Measurements from ENCODE around the gene TBX15.
"Not testable (repeated sequence)": the region's sequence is repeated elsewhere in the genome, so short reads cannot be mapped to it uniquely, and the experiment has no call there.

TBX15 gene

GRCh38 chr1:118958140-118958539 is 30.0 kb downstream of the TBX15 start:
- DNase-seq: no peak

DNA sequence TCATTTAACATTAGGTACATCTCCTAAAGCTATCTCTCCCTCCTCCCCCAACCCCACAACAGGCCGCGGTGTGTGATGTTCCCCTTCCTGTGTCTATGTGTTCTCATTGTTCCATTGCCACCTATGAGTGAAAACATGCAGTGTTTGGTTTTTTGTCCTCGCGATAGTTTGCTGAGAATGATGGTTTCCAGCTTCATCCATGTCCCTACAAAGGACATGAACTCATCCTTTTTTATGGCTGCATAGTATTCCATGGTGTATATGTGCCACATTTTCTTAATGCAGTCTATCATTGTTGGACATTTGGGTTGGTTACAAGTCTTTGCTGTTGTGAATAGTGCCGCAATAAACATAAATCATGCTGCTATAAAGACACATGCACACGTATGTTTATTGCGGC is 30.6 kb downstream of the TBX15 start:
- not testable (repeated sequence) for DNase-seq

DNA sequence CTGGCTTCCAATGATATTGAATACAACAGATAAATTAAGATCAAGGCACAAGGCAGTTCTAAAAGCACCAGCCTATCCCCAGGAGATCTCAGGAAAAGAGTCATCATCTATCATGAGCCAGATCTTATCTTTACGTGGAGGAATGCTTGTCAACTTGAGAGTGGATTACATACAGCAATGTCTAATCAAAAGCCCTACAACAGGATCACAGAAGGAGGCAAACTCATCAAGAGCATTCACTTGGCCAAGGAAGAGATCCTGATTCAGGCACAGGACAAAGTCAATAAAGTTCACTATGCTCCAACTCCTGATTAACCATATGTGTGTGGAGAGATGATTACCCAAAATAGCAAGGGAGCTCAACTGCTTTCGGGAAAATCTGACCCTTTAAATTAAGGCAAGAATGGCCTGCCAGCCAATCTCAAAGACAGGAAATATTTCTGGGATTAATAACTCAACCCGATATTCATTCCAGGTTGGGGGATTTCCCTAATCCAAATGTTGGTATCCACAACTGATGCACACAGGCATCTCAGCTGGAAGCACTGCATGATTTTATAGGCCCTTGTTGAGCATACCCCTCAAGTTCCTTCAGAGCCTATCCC is 33.7 kb downstream of the TBX15 start:
- DNase-seq: no peak

DNA sequence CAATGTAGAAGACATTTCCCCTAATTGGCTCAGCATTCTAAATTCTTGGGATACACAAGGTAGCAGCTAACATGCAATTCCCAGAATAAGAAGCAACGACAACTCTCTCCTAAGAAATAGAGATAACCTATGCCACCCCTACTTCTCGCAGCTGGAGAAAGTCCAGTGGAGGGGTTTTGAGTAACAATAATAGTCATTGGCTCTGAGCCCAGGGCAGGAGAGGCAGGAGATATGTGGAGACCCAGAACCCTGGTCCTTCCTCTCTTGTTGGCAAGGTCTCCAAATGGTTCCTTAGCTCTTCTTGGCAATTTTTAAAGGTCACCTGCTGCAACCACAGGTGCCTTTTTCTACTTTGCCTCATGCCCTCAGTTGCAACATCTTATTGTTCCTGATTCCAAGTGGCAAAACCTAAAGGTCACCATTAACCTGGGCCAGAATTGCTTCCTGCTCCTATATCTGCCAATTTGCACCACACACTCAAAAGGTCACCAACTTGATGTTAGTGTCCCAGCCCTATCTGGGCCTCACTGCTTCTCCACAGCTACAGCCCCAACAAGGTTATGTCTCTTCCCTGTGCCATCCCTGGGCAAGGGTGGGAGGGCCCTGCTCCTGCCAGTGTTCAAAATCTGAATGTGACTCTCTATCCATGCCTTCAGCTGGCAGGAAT is 36.7 kb downstream of the TBX15 start:
- DNase-seq: no peak

- DNase-seq: no peak
Measured at GRCh38 chr1:118949315-118949714, 38.8 kb downstream of the TBX15 start.

GRCh38 chr1:118948846-118949245 is 39.3 kb downstream of the TBX15 start:
- no peak for DNase-seq

GRCh38 chr1:118948351-118948750 is 39.8 kb downstream of the TBX15 start:
- no peak for DNase-seq

DNA sequence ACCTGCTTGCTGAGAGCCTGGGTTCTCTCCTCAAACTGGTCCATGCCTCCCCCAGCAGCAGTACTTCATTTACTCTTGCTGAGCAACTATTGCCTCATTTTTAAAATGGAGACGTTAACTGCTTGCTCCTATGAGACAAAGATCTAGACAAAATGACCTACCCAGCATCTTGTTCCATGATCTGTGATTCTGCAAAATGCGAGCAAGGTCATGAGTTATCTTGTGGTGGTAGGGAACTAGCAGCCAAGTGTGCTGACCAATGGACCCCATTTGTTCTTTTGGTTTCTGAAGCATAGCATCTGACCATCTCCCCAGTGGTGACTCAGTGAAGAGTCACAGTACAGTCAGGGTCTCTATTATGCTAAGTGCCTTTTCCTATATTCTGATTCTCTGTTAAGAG is 40.4 kb downstream of the TBX15 start:
- DNase-seq: no peak

DNA sequence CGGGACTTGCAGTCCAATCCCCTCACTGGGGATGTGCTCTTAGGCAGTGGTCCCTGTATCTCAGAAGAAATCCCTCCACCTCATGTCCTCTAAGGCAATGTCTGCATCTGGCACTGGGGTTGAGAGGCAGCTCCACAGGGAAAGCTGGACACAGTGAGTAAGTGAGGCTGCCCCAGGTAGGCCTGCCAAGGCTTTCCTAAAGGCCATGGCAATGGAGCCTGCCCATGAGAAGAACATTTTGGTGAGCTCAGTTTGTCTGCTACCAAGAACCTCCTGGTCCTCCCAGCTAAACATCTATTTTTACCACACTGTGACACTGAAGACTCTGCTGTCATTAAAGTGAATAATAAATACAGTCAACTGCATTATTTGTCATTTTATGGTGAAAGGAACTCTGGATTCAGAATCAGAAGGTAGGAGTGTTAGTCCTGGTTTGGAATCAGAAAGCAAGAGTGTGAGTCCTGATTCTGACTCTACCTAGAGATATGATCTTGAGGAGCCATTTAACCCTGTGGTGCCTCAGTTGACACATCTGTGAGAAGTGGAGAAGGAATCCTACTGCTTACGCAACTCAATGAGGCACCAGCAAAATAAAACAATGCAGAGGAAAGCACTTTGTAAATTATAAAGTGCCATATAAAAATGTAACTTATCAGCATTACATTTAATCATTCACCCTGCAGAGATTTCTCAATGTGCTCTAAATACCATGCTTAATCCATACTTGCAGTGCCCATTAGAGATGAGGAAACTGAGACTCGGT is 41.0 kb downstream of the TBX15 start:
- no peak for DNase-seq

DNA sequence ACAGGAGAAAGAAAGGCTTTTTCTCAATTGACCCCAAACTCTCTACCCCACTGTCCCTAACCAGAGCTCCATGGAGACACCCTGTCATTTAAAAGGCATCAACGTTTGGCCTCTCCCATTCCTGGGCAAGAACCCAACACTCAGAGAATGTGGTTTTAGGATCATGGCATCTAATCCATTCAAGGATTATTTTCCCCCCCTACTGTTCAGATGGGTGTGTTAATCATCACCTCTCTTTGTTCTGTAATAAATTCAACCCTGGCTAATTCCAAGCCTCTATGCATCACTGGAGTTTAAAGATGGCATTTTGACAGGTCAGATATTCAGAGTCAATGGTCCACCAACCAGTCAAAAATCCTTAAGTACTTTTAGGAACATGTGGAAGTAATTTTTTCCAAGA is 42.7 kb downstream of the TBX15 start:
- DNase-seq: no peak

DNA sequence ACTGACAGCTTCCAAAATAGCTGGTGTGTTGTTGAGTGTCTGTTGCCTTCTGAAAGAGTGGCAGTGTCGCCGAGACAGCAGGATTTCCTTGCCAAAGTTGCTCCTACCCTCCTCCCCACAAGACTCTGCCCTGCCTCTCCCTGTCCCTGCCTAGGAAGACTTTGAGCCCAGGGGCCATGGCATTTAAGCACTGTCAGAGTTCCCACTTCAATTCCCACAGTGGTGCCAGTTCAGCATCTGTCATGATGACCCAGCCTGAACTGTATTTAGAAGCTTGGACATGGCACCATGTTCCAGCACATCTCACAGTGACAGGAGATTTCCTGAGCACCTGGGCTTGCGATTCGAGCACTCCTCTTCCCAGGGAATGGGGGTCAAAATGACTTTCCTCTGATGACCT is 43.6 kb downstream of the TBX15 start:
- no peak for DNase-seq

DNA sequence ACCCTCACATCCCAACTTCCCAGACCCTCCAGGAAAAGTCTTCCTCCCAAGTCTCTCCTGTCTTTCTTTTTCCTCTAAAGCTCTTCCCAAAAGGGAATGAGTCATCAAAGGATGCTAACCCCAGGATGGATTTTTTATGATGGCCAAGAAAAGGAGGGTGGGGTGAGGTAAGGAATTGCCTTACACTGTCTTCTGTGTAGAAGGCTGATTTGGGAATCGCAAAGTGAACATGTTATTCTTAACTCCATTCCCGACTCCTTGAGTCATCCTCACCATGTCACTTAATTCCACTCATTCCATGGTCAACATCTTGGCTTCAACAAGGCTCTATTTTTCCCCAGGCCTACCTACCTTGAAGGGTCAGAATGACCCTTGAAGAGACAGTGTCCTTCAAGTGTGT is 44.0 kb downstream of the TBX15 start:
- DNase-seq: no peak

DNA sequence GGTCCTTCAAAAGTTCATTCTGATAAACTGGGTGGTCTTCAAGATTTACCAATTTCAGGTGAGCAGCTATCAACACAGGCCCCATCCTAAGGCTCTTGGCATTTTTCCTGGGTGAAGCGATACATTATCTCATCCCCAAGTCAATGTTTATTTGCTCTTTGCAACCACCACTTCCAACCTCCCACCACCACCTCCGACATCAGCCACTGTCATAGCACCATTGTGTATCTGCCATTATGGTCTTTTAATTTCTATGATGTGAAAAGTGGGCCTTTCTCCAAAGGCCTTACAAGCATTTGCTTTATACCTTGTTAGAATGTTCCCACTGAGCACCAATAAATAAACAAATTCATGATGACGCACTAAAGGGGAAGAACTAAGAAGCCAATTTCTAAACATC is 47.2 kb downstream of the TBX15 start:
- DNase-seq: no peak

DNA sequence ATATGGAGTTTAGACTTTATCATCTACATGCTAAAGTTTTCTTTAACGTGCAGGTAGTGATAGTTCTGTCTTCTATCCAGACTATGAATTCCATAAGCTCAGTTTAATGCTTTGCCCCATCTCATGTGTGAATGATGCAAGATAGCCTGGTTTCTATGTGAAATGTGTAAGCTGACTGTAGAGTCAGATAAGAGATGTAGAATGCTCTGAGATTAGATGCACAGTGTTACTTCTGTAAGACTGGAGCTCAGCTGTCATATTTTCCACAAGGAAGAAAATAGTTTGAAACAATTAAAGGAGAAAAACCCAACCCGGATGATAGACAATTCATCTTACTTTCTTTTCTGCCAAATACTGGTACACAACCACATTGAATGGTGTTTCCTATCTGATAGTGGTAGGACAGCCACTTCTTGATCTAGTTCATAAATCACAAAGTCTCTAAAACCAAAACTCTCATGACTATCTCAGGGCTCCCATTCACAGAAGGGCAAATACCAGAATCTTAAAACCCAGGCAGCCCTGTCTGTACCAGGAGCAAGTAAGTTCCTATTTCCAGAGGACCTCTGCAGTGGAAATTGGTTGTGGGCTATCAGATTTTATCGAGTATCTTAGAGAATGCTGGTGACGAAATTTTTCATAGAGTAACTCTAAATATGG is 50.6 kb downstream of the TBX15 start:
- no peak for DNase-seq

GRCh38 chr1:118934706-118935105 is 53.4 kb downstream of the TBX15 start:
- no peak for DNase-seq

DNA sequence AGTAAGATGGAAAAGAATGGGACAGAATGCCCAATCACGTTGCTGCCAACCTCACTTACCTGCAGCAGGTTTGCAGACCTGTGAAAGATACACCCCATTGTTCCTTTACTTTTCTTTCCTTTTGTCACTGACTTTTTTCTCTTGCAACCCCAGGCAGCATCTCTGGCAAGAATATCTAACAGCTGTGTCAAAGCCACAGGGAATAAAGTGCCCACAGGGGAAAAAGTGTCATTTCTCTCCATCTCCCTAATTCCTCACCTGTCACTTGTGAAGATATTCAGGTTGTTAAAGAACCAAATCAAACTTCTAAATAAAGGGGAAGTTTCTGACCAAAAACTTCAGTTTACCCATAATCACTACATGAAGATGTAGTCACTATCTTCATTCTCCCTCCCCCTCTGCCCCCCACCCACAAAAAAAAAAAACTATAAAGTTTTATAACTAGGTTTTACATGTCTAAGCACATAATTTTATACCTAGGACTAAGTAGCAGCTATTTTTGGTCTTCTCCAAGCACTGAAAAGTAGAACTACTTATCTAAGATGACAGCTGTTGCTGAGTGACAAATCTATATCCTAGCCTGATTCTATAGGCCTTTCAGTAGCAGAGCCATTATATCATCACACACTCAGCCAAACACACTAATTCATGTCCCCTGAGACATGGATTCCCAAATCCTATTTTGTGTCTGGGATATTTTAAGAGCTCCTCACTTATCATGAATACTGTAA is 54.9 kb downstream of the TBX15 start:
- no peak for DNase-seq

DNA sequence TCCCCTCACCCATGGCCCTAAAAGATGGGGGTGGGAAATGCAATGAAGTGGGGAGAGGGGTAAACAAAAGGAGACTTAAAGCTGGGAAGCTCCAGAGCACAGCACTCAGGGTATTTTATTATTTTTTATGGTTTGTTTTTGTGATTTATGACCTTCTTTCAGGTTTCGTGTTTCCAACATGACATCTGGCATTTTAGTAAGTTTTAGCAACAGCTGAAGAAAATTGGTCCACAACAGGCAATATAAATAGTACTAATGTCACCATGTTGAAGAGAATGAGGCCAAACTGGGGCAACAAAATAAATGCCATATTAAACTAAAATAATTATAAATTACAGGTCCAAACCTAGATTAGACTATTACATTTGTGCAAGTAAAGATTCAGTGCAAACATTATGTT is 56.3 kb downstream of the TBX15 start:
- no peak for DNase-seq

DNA sequence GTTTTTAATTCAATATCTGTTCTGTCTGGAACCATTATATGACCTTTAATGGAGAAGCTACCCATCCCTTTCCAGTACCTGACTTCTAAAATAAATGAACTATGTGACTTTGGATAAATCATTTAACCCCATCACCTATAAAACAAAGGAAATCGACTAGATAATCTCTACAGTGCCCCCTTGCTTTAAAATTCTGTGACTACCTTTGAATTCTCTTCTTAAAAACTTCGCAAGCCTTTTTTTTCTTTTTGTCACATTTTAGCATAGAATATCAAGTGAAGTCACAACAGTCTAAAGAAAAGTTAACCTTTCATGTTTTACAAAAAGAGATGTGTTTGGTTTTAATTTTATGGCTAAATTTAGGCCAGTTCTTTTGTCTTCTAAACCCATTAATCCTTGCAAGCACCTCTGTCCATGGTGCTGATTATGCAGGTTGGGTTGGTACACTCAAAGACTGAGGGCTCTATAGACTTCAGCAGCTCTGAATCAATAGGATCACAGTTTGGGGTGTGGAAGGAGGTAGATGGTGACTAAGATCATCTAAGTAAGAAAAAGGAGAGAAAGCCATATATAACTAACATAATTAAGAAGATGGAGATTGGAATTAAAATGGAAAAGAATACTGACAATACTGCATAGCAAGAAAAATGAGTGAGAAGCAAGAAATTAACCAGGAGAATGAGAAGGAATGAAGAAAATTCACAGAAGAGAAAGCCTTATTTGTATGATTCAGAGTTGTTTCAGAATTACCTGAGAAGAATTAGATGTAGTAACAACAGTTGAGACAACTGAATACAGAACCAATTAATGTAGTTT is 59.2 kb downstream of the TBX15 start:
- no peak for DNase-seq

DNA sequence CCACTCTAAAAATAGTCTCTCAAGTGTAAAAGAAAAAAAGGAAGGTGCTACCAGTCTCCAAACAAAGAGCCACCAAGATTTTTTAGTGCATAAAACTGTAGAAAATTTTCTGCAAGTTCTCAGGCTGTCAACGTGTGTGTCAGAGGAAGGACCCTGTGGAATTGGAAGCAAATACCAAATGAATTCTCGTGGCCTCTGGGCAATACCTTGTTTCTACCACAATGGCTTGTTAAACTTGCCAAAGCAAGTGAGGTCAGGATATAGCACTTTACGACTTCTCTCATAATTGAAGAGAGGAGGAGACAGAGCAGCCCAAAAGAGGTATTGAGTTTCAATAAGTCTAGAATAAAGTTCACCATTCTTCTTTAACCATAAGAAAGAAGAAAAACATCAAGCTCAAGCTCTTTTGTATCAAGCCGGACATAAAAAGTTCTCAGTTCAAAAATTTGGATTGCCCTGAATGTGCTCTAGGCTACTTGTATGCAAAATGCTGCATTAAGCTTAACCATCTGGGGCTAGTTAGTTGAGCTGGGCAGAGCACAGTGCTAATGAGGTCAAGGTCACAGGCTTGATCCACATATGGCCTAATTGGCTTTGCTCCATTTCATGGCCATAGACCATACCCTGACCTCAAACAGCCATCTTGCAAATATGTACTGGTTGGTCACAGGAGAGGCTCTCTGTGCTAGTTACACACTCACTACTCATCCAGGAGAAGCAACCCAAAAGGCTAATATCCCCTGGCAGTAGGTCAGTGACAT is 60.5 kb downstream of the TBX15 start:
- no peak for DNase-seq

GRCh38 chr1:118926261-118926660 is 61.9 kb downstream of the TBX15 start:
- DNase-seq: no peak

GRCh38 chr1:118925651-118926050 is 62.5 kb downstream of the TBX15 start:
- no peak for DNase-seq

Measured in activated CD8-positive, alpha-beta memory T cell treated with anti-CD3 and anti-CD28 coated beads, Interleukin-2, amount 50 U/mL, for 4 hours (primary cell).